Measurements from ENCODE around the gene LCAT.

DNA sequence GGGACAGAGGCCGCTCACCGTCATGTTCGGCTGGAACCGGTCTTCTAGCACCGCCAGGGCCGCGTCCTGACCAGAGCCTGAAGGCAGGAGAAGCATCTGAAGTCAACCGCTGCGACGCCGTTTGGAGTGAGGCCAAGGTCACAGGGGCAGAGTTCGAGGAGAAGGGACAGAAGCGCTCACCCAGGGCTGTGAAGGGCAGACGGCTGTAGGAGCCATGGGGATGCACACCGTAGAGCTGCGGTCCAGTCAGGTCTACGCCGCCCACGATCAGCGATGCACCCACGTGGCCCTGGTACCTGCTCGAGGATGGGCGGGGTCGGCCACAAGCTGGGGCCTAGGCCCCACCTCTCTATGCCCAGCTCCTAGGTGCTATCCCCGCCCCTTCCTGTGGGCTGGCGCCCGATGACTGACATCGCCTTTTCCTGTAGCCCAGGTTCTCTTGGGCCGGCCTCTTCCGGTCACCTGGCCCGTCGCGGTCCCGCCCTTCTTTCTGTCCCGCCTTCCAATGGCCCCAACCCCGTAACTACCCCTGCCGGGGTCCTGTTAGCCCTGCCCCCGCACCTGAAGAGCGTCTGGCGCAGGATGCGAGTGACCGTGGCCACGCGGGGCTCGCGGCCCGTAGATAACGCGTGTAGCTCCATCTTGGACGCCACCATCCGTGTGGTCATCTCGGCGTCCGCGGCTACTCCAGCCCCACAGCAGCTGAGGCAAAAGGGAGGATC lies 8.4 kb downstream of the LCAT start:
- TF ChIP-seq EZH2 (IDR thresholded peaks at IDR 0.05; ENCODE audit: insufficient read depth, poor library complexity, severe bottlenecking) (no peak), EZH2phosphoT487 (IDR thresholded peaks at IDR 0.05; ENCODE audit: insufficient read depth, low read depth) (no peak)
